PC-3 (cell line): Measurements from ENCODE around the gene GPD1. TPM values are rescaled to one million over a fixed set of nuclear protein-coding genes. Genes with fewer than 3 reads are reported as not detected.
A peak's percentile ranks its signal among the peaks of the same experiment; 100 is the strongest.

ENCODE experiments used
- ATAC-seq: fragments of 200-7000 bp; cut with Tn5 transposase; 2 replicates; pipeline ENCODE4 v1.9.1; 2020; ENCODE audit warnings: mild to moderate bottlenecking, moderate library complexity
- BruUV-seq: library from RNA; stranded (reverse); fragments of 400-500 nt; replicated peaks from 2 replicates; lab custom pipeline; 2021; lab: Mats Ljungman, UMichigan
- CTCF ChIA-PET: fragments of 300-600 bp; sonication (Branson Sonifier 250); formaldehyde crosslinking; loops from one replicate; lab custom pipeline; 2022; ENCODE audit warnings: antibody characterized with exemption; lab: Charles Lee
- POLR2A ChIA-PET: fragments of 300-600 bp; sonication (Branson Sonifier 250); formaldehyde crosslinking; loops from one replicate; lab custom pipeline; 2022; ENCODE audit warnings: antibody characterized with exemption; ENCODE audit not compliant: unreplicated experiment; lab: Charles Lee
- DNase-seq: peaks from one replicate; pipeline ENCODE4 v3.0.0-alpha.2; 2015
- H2AFZ ChIP-seq: fragments of 300-600 bp; sonication (generic); 2 replicates; pipeline ENCODE4 v1.6.0; 2016; ENCODE audit warnings: antibody characterized with exemption, low read length
- H3F3A ChIP-seq: fragments of 300-600 bp; sonication (generic); one replicate; pipeline ENCODE4 v1.6.0; 2017; ENCODE audit warnings: antibody characterized with exemption, low read length, control low read depth, mild to moderate bottlenecking; ENCODE audit not compliant: unreplicated experiment
- H3K27ac ChIP-seq: fragments of 300-600 bp; sonication (generic); 2 replicates; pipeline ENCODE4 v1.5.1; 2016; ENCODE audit warnings: mild to moderate bottlenecking, low read length
- H3K27me3 ChIP-seq: fragments of 300-600 bp; sonication (generic); 2 replicates; pipeline ENCODE4 v1.6.1; 2016; ENCODE audit warnings: low read length, mixed read lengths
- H3K36me3 ChIP-seq: fragments of 300-600 bp; sonication (generic); 2 replicates; pipeline ENCODE4 v1.6.1; 2016; ENCODE audit warnings: low read depth, mixed run types, low read length, mixed read lengths
- H3K4me1 ChIP-seq: fragments of 300-600 bp; sonication (generic); 2 replicates; pipeline ENCODE4 v1.5.1; 2016; ENCODE audit warnings: low read length; ENCODE audit not compliant: insufficient read depth
- H3K4me2 ChIP-seq: fragments of 300-600 bp; sonication (generic); 2 replicates; pipeline ENCODE4 v1.6.0; 2016; ENCODE audit warnings: low read length
- H3K4me3 ChIP-seq: fragments of 300-600 bp; sonication (generic); 2 replicates; pipeline ENCODE4 v1.5.1; 2016; ENCODE audit warnings: mild to moderate bottlenecking, low read length, mixed read lengths
- H3K79me2 ChIP-seq: fragments of 300-600 bp; sonication (generic); 2 replicates; pipeline ENCODE4 v1.6.1; 2017; ENCODE audit warnings: low read length, mixed read lengths
- H3K9ac ChIP-seq: fragments of 300-600 bp; sonication (generic); 2 replicates; pipeline ENCODE4 v1.6.0; 2016; ENCODE audit warnings: mild to moderate bottlenecking, low read length
- H3K9me2 ChIP-seq: fragments of 300-600 bp; sonication (generic); replicated peaks from 2 replicates; pipeline ENCODE4 v1.6.1; 2016; ENCODE audit warnings: mixed run types, low read length, mixed read lengths
- H3K9me3 ChIP-seq: fragments of 300-600 bp; sonication (generic); 2 replicates; pipeline ENCODE4 v1.6.1; 2016; ENCODE audit warnings: low read length, mixed read lengths
- H4K20me1 ChIP-seq: fragments of 300-600 bp; sonication (generic); 2 replicates; pipeline ENCODE4 v1.6.1; 2016; ENCODE audit warnings: low read length, mixed read lengths
- CTCF ChIP-seq: fragments of 300-600 bp; sonication (generic); conservative IDR thresholded peaks from 2 replicates; pipeline ENCODE4 v1.5.1; 2017; ENCODE audit warnings: antibody characterized with exemption, low read depth, mild to moderate bottlenecking, low read length
- EZH2 ChIP-seq: fragments of 300-600 bp; sonication (generic); IDR thresholded peaks from one replicate; pipeline ENCODE4 v1.6.1; 2017; ENCODE audit warnings: antibody characterized with exemption, mild to moderate bottlenecking, low read length; ENCODE audit not compliant: unreplicated experiment
- EZH2phosphoT487 ChIP-seq: fragments of 300-600 bp; sonication (generic); IDR thresholded peaks from 2 replicates; pipeline ENCODE4 v1.6.1; 2018; ENCODE audit warnings: mild to moderate bottlenecking, antibody characterized with exemption, low read length, borderline replicate concordance
- intact Hi-C: fragments of 100-400 bp; cut with micrococcal nuclease; formaldehyde crosslinking; loops from 2 replicates; pipeline ENCODE4 v1.9.0; 2023
- total RNA-seq: library from RNA; depleted of rRNA; stranded (reverse); fragments of >200 nt; gene quantifications from 2 replicates; pipeline ENCODE4 v1.2.3, GENCODE V29; 2014

GPD1 gene
- total RNA-seq, 1 experiment from 2014 or later = 0.11 TPM

GRCh38 chr12:50069539-50069938 is 34.3 kb upstream of the GPD1 start:
- BruUV-seq = no TSS peak
- Histone ChIP-seq H3K9me3 (no peaks in the 10 kb centered on the region), H3K9me2 (no peaks in the 10 kb centered on the region), H3K27ac (no peak overlapping the region), H2AFZ (no peak overlapping the region), H3K4me1 (no peaks in the 10 kb centered on the region), H3K9ac (no peak overlapping the region), H3K79me2 (no peaks in the 10 kb centered on the region), H3K27me3 (no peaks in the 10 kb centered on the region), H4K20me1 (no peaks in the 10 kb centered on the region), H3K36me3 (no peaks in the 10 kb centered on the region), H3K4me3 (no peak overlapping the region), H3F3A (no peaks in the 10 kb centered on the region), H3K4me2 (no peak overlapping the region)
- intact Hi-C loops = no loop called here
- ChIA-PET POLR2A (no interaction called here), CTCF (interaction anchor here (1.2 kb wide), 1 partner anchor 13 kb away, joined by 7 read pairs; no protein-coding TSS in a partner anchor)
- TF ChIP-seq CTCF (no peak), EZH2phosphoT487 (no peak), EZH2 (no peak)
- DNase-seq = no peak
- no peak for ATAC-seq

DNA sequence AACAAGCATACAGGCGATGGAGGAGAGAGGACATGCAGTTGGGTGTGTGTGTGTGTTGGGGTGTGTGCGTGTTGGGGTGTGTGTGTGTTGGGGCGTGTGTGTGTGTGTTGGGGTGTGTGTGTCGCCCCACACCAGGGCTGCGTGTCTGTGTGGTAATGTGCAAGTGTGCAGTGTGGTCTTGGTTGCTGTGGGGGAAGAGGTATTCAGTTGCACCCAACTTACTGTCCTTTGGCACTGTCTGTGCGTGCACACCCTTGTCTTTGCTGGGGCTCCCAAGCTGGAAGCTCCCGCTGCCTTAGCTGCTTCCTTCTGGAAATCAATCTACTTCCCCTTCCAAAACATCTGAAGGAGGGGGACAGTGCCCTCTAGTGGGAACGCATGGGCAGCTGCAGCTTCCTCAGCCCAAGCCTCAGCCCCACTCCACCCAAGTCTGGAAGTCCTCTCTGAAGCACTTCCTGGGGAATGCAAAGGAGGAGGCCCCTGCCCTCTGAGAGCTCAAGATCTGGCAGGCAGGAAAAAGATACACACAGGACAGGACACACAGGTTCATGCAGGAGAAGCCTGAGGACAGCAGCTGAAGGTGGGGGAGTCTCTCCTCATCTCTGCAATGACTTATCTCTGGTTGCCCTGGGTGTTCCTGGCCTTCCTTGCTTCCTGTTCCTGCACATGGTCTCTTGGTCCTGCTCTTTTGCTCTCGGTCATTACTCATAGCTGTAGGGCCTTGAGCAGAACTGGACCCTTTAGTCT is 33.3 kb upstream of the GPD1 start:
- peaks cover 3% of the 10 kb centered on the region for H3K4me1 ChIP-seq
- no peak overlapping the region for H3K4me2 ChIP-seq
- CTCF ChIA-PET = interaction anchor here (0.5 to 2.2 kb wide), 19 partner anchors 14 to 1631 kb away, joined by 3 to 38 read pairs (median 7); partner anchors contain the start of genes COX14 and SMARCD1
- POLR2A ChIA-PET = no interaction called here
- intact Hi-C loops = loop anchor here (1.0 to 2.0 kb wide), 2 partner anchors 32 to 103 kb away; no protein-coding TSS in a partner anchor
- peak; percentile 73 for ATAC-seq
- TF ChIP-seq EZH2phosphoT487 (no peak), EZH2 (no peak), CTCF (peak; percentile 93)
- H3F3A ChIP-seq = no peaks in the 10 kb centered on the region
- H3K9ac ChIP-seq = no peak overlapping the region
- H3K27ac ChIP-seq = no peak overlapping the region
- no peaks in the 10 kb centered on the region for H3K27me3 ChIP-seq
- no peaks in the 10 kb centered on the region for H3K9me2 ChIP-seq
- H3K36me3 ChIP-seq = no peaks in the 10 kb centered on the region
- peak overlapping the region; percentile 47 for H2AFZ ChIP-seq
- no TSS peak for BruUV-seq
- DNase-seq = peak; percentile 86
- no peak overlapping the region for H3K4me3 ChIP-seq
- H4K20me1 ChIP-seq = no peaks in the 10 kb centered on the region
- no peaks in the 10 kb centered on the region for H3K79me2 ChIP-seq
- no peaks in the 10 kb centered on the region for H3K9me3 ChIP-seq
